GM23338 (cell line): ENCODE measurements around the gene SMYD3. TPM values are rescaled to one million over a fixed set of nuclear protein-coding genes. Genes with fewer than 3 reads are reported as not detected.

Experiments used
- ATAC-seq: fragments of 200-7000 bp; cut with Tn5 transposase; 3 replicates; pipeline ENCODE4 v1.9.1; 2020
- DNase-seq: peaks from one replicate; pipeline ENCODE4 v3.0.0-alpha.2; 2015; ENCODE audit warnings: low spot score
- H2AFZ ChIP-seq: fragments of 200-600 bp; sonication (generic); 2 replicates; pipeline ENCODE4 v1.8.0; 2016; ENCODE audit warnings: antibody characterized with exemption, mild to moderate bottlenecking, moderate library complexity
- H3F3A ChIP-seq: fragments of 200-600 bp; sonication (generic); replicated peaks from 2 replicates; pipeline ENCODE4 v1.8.0; 2017; ENCODE audit warnings: antibody characterized with exemption, mixed run types, low read depth
- H3K27ac ChIP-seq: fragments of 200-600 bp; sonication (generic); 2 replicates; pipeline ENCODE4 v1.6.1; 2016; ENCODE audit warnings: low read depth
- H3K27me3 ChIP-seq: fragments of 200-600 bp; sonication (generic); 2 replicates; pipeline ENCODE4 v1.8.0; 2016; ENCODE audit warnings: mild to moderate bottlenecking, mixed run types, moderate library complexity; ENCODE audit not compliant: insufficient read depth
- H3K36me3 ChIP-seq: fragments of 200-600 bp; sonication (generic); 2 replicates; pipeline ENCODE4 v1.8.0; 2016; ENCODE audit warnings: mild to moderate bottlenecking; ENCODE audit not compliant: insufficient read depth
- H3K4me1 ChIP-seq: fragments of 200-600 bp; sonication (generic); 2 replicates; pipeline ENCODE4 v1.8.0; 2016; ENCODE audit warnings: mild to moderate bottlenecking, moderate library complexity; ENCODE audit not compliant: insufficient read depth
- H3K4me2 ChIP-seq: fragments of 200-600 bp; sonication (generic); 2 replicates; pipeline ENCODE4 v1.7.1; 2017; ENCODE audit warnings: mixed run types
- H3K4me3 ChIP-seq: fragments of 200-600 bp; sonication (generic); 2 replicates; pipeline ENCODE4 v1.6.1; 2016; ENCODE audit warnings: mixed run types
- H3K79me2 ChIP-seq: fragments of 200-600 bp; sonication (generic); replicated peaks from 2 replicates; pipeline ENCODE4 v1.8.0; 2017; ENCODE audit warnings: mild to moderate bottlenecking; ENCODE audit not compliant: insufficient read depth
- H3K9me2 ChIP-seq: fragments of 200-600 bp; sonication (generic); 2 replicates; pipeline ENCODE4 v1.8.0; 2017; ENCODE audit not compliant: insufficient read depth
- H4K20me1 ChIP-seq: fragments of 200-600 bp; sonication (generic); replicated peaks from 2 replicates; pipeline ENCODE4 v1.8.0; 2017; ENCODE audit warnings: mild to moderate bottlenecking; ENCODE audit not compliant: insufficient read depth
- H3K27ac Mint-ChIP-seq: 2 replicates; pipeline ENCODE4 v1.8.0; 2020; ENCODE audit warnings: inconsistent platforms, mild to moderate bottlenecking, moderate library complexity, mixed read lengths
- H3K27me3 Mint-ChIP-seq: 3 replicates; pipeline ENCODE4 v1.8.0; 2022; ENCODE audit warnings: low read depth, mild to moderate bottlenecking, moderate library complexity, mixed read lengths, inconsistent platforms; ENCODE audit not compliant: insufficient read depth, poor library complexity
- H3K36me3 Mint-ChIP-seq: 3 replicates; pipeline ENCODE4 v1.8.0; 2021; ENCODE audit warnings: low read depth, mild to moderate bottlenecking, inconsistent platforms, moderate library complexity, mixed read lengths
- H3K4me1 Mint-ChIP-seq: 3 replicates; pipeline ENCODE4 v1.8.0; 2020; ENCODE audit warnings: mild to moderate bottlenecking, inconsistent platforms, mixed read lengths
- H3K4me3 Mint-ChIP-seq: 3 replicates; pipeline ENCODE4 v1.8.0; 2021; ENCODE audit warnings: moderate library complexity, mild to moderate bottlenecking, inconsistent platforms, mixed read lengths
- H3K9me3 Mint-ChIP-seq: 3 replicates; pipeline ENCODE4 v1.8.0; 2020; ENCODE audit warnings: moderate library complexity, mild to moderate bottlenecking, inconsistent platforms, mixed read lengths
- CREB1 ChIP-seq: fragments of 250-450 bp; sonication (Bioruptor Pico); IDR thresholded peaks from 2 replicates; pipeline ENCODE4 v1.5.0; 2020; ENCODE audit warnings: low read depth, mild to moderate bottlenecking, moderate library complexity
- CTCF ChIP-seq, 2 experiments: fragments of 200-600 bp in 1 of 2; sonication (generic) in 1 of 2; conservative IDR thresholded peaks; 2 replicates each; pipeline versions ENCODE4 v1.5.1 to v1.6.1; 2016 to 2017; ENCODE audit warnings: antibody characterized with exemption in 2 of 2, low read depth in 2 of 2, mild to moderate bottlenecking in 2 of 2, moderate library complexity in 1 of 2
- EZH2 ChIP-seq: fragments of 200-600 bp; sonication (generic); IDR thresholded peaks from one replicate; pipeline ENCODE4 v1.8.0; 2017; ENCODE audit warnings: antibody characterized with exemption, mild to moderate bottlenecking, low read depth; ENCODE audit not compliant: unreplicated experiment
- EZH2phosphoT487 ChIP-seq: fragments of 200-600 bp; sonication (generic); IDR thresholded peaks from one replicate; pipeline ENCODE4 v1.8.1; 2018; ENCODE audit warnings: antibody characterized with exemption; ENCODE audit not compliant: unreplicated experiment
- JUNB ChIP-seq: IDR thresholded peaks from one replicate; pipeline ENCODE4 v1.6.1; 2016; ENCODE audit warnings: antibody characterized with exemption; ENCODE audit not compliant: unreplicated experiment
- NANOG ChIP-seq: IDR thresholded peaks from 2 replicates; pipeline ENCODE4 v1.6.1; 2016; ENCODE audit warnings: antibody characterized with exemption, borderline replicate concordance
- POLR2AphosphoS5 ChIP-seq: IDR thresholded peaks from 2 replicates; pipeline ENCODE4 v1.6.1; 2016; ENCODE audit warnings: antibody characterized with exemption, low read depth
- REST ChIP-seq: IDR thresholded peaks from one replicate; pipeline ENCODE4 v1.6.1; 2018; ENCODE audit warnings: antibody characterized with exemption; ENCODE audit not compliant: unreplicated experiment
- STAT1 ChIP-seq: IDR thresholded peaks from one replicate; pipeline ENCODE4 v1.6.1; 2016; ENCODE audit warnings: antibody characterized with exemption; ENCODE audit not compliant: unreplicated experiment
- ZNF114 ChIP-seq: fragments of 250-450 bp; sonication (Bioruptor Pico); IDR thresholded peaks from 2 replicates; pipeline ENCODE4 v1.5.0; 2020; ENCODE audit warnings: mild to moderate bottlenecking, moderate library complexity
- ZNF331 ChIP-seq: fragments of 250-450 bp; sonication (Bioruptor Pico); IDR thresholded peaks from 2 replicates; pipeline ENCODE4 v1.5.0; 2020; ENCODE audit warnings: low read depth, mild to moderate bottlenecking, moderate library complexity
- ZNF462 ChIP-seq: fragments of 250-450 bp; sonication (Bioruptor Pico); IDR thresholded peaks from 2 replicates; pipeline ENCODE4 v1.5.0; 2020; ENCODE audit warnings: mild to moderate bottlenecking, moderate library complexity
- polyA plus RNA-seq: library from polyadenylated mRNA; unstranded; fragments of >200 nt; fragmentation: Nextera tagmentation; extraction: Ambion mirVana; gene quantifications from 2 replicates; pipeline ENCODE4 v1.2.1, GENCODE V29; 2016
- total RNA-seq: library from RNA; depleted of rRNA; stranded (reverse); fragments of >200 nt; shearing (Covaris generic); gene quantifications from 2 replicates; pipeline ENCODE4 v1.2.3, GENCODE V29; 2014

The SMYD3 gene
- total and polyA plus RNA-seq, 2 experiments from 2014 or later: 31.8 to 34.4 TPM

- Mint-ChIP-seq H3K36me3 (no peaks in the 10 kb centered on the region), H3K9me3 (no peaks in the 10 kb centered on the region), H3K27ac (no peak overlapping the region), H3K27me3 (no peaks in the 10 kb centered on the region), H3K4me1 (peaks cover 3% of the 10 kb centered on the region), H3K4me3 (no peak overlapping the region)
- Histone ChIP-seq H3K27me3 (no peaks in the 10 kb centered on the region), H3K4me2 (no peak overlapping the region), H3F3A (no peaks in the 10 kb centered on the region), H3K4me3 (no peak overlapping the region), H3K36me3 (no peaks in the 10 kb centered on the region), H2AFZ (no peak overlapping the region), H3K79me2 (no peaks in the 10 kb centered on the region), H3K4me1 (no peaks in the 10 kb centered on the region), H4K20me1 (no peaks in the 10 kb centered on the region), H3K9me2 (no peaks in the 10 kb centered on the region), H3K27ac (no peak overlapping the region)
- TF ChIP-seq POLR2AphosphoS5 (no peak), REST (no peak), EZH2 (no peak), NANOG (no peak), CTCF (conservative IDR thresholded peaks at IDR 0.05; ENCODE audit: low read depth in 2 of 2) (no peak), ZNF462 (CRISPR knock-in tag) (no peak), EZH2phosphoT487 (no peak), JUNB (no peak), STAT1 (no peak), ZNF331 (CRISPR knock-in tag) (no peak), ZNF114 (CRISPR knock-in tag) (no peak), CREB1 (CRISPR knock-in tag) (no peak)
- no peak for ATAC-seq
- no peak for DNase-seq
Observed at GRCh38 chr1:246121533-246121932, 385.5 kb downstream of the SMYD3 start.
